HepG2 (cell line): ENCODE data around the gene TOP2A. TPM values are rescaled to one million over a fixed set of nuclear protein-coding genes. Genes with fewer than 3 reads are reported as not detected.

Experiments
- DMAP1 ChIP-seq: IDR thresholded peaks from 2 replicates; pipeline ENCODE4 v1.6.1; 2016
- DNMT3B ChIP-seq: conservative IDR thresholded peaks from 2 replicates; pipeline ENCODE4 v1.6.1; 2016; ENCODE audit warnings: missing biosample characterization, control low read depth
- ELF3 ChIP-seq: IDR thresholded peaks from 2 replicates; pipeline ENCODE4 v1.6.1; 2016; ENCODE audit warnings: missing genetic modification reagents, missing compliant biosample characterization
- GFI1 ChIP-seq: sonication (generic); formaldehyde crosslinking; IDR thresholded peaks from 2 replicates; pipeline ENCODE4 v1.5.0; 2020; ENCODE audit warnings: missing genetic modification reagents, mild to moderate bottlenecking, borderline replicate concordance
- GPBP1L1 ChIP-seq: sonication (generic); formaldehyde crosslinking; IDR thresholded peaks from 2 replicates; pipeline ENCODE4 v1.5.0; 2020; ENCODE audit warnings: mild to moderate bottlenecking, missing genetic modification reagents
- HES4 ChIP-seq: sonication (generic); formaldehyde crosslinking; IDR thresholded peaks from 2 replicates; pipeline ENCODE4 v1.9.0; 2021; ENCODE audit warnings: mild to moderate bottlenecking, missing genetic modification reagents, borderline replicate concordance
- KDM2A ChIP-seq: sonication (generic); formaldehyde crosslinking; IDR thresholded peaks from 2 replicates; pipeline ENCODE4 v1.4.0; 2020; ENCODE audit warnings: low read depth, missing genetic modification reagents, borderline replicate concordance
- LRRFIP1 ChIP-seq: sonication (generic); formaldehyde crosslinking; conservative IDR thresholded peaks from 2 replicates; pipeline ENCODE4 v1.4.0; 2020; ENCODE audit warnings: missing genetic modification reagents
- MEIS1 ChIP-seq: sonication (generic); formaldehyde crosslinking; IDR thresholded peaks from 2 replicates; pipeline ENCODE4 v1.9.0; 2021; ENCODE audit warnings: mild to moderate bottlenecking, missing genetic modification reagents, moderate library complexity, borderline replicate concordance
- MIER2 ChIP-seq: IDR thresholded peaks from 2 replicates; pipeline ENCODE4 v1.6.1; 2016; ENCODE audit warnings: missing biosample characterization, missing genetic modification reagents
- NAIF1 ChIP-seq: sonication (generic); formaldehyde crosslinking; IDR thresholded peaks from 2 replicates; pipeline ENCODE4 v1.5.0; 2020; ENCODE audit warnings: mild to moderate bottlenecking, missing genetic modification reagents, borderline replicate concordance
- RARG ChIP-seq: sonication (generic); formaldehyde crosslinking; IDR thresholded peaks from 2 replicates; pipeline ENCODE4 v1.4.0; 2020; ENCODE audit warnings: low read depth, mild to moderate bottlenecking, missing genetic modification reagents
- ZNF263 ChIP-seq: sonication (generic); formaldehyde crosslinking; IDR thresholded peaks from 2 replicates; pipeline ENCODE4 v1.4.0; 2020; ENCODE audit warnings: missing genetic modification reagents
- ZNF513 ChIP-seq: sonication (generic); formaldehyde crosslinking; conservative IDR thresholded peaks from 2 replicates; pipeline ENCODE4 v1.5.0; 2020; ENCODE audit warnings: missing genetic modification reagents
- ZNF557 ChIP-seq: sonication (generic); formaldehyde crosslinking; IDR thresholded peaks from 2 replicates; pipeline ENCODE4 v1.4.0; 2020; ENCODE audit warnings: missing genetic modification reagents
- ZNF589 ChIP-seq: sonication (generic); formaldehyde crosslinking; conservative IDR thresholded peaks from 2 replicates; pipeline ENCODE4 v1.8.0; 2022; ENCODE audit warnings: mild to moderate bottlenecking, moderate library complexity, missing genetic modification reagents
- ZNF691 ChIP-seq: sonication (generic); formaldehyde crosslinking; IDR thresholded peaks from 2 replicates; pipeline ENCODE4 v1.4.0; 2020; ENCODE audit warnings: missing genetic modification reagents, low read depth, mild to moderate bottlenecking, borderline replicate concordance
- ZNF710 ChIP-seq: sonication (generic); formaldehyde crosslinking; IDR thresholded peaks from 2 replicates; pipeline ENCODE4 v1.5.0; 2020; ENCODE audit warnings: mild to moderate bottlenecking, missing genetic modification reagents, borderline replicate concordance
- ZNF747 ChIP-seq: sonication (generic); formaldehyde crosslinking; IDR thresholded peaks from 2 replicates; pipeline ENCODE4 v1.8.1; 2023; ENCODE audit warnings: missing genetic modification reagents, mild to moderate bottlenecking, borderline replicate concordance
- ZNF788 ChIP-seq: sonication (generic); formaldehyde crosslinking; IDR thresholded peaks from 2 replicates; pipeline ENCODE4 v1.5.0; 2020; ENCODE audit warnings: mild to moderate bottlenecking, missing genetic modification reagents, borderline replicate concordance
- ZNF841 ChIP-seq: sonication (generic); formaldehyde crosslinking; IDR thresholded peaks from 2 replicates; pipeline ENCODE4 v1.8.1; 2023; ENCODE audit warnings: missing genetic modification reagents, borderline replicate concordance
- polyA plus RNA-seq, 8 experiments: library from polyadenylated mRNA; depleted of rRNA in 3 of 8; stranded (reverse) in 7 of 8; unstranded in 1 of 8; fragments of >200 nt; fragmentation: Illumina TruSeq in 4 of 8; extraction: Trizol in 4 of 8; gene quantifications; 2 replicates each; pipeline versions ENCODE4 v1.2.1 to v1.2.3, GENCODE V29; 2011 to 2016; ENCODE audit warnings: low read depth in 4 of 8, missing spikeins in 1 of 8, mixed read lengths in 1 of 8; ENCODE audit not compliant: insufficient read depth in 1 of 8
- total RNA-seq, 5 experiments: library from RNA; depleted of rRNA; stranded (reverse); fragments of >200 nt; fragmentation: Illumina TruSeq; extraction: Trizol; gene quantifications; 2 replicates each; pipeline ENCODE4 v1.2.3, GENCODE V29; 2016; ENCODE audit warnings: low read depth in 1 of 5

The TOP2A gene
- total and polyA plus RNA-seq, 2 of the 13 experiments (the other 11 are each of a cell fraction or from before 2014, with no cell fraction given) = 108 to 327 TPM

GRCh38 chr17:40448639-40449261, 31.1 kb upstream of the TOP2A start (continued):
- peak; percentile 80 for TF ChIP-seq KDM2A
- no peak for TF ChIP-seq LRRFIP1 (CRISPR knock-in tag)
- TF ChIP-seq MEIS1 (CRISPR knock-in tag) = peak; percentile 38; the same call in 1 of the 2 replicates
- peak; percentile 79 for TF ChIP-seq DNMT3B (CRISPR knock-in tag)
- no peak for TF ChIP-seq ZNF589 (CRISPR knock-in tag)
- no peak for TF ChIP-seq GPBP1L1 (CRISPR knock-in tag)
- no peak; the same call in 1 of the 2 replicates for TF ChIP-seq ZNF263 (CRISPR knock-in tag)
- no peak for TF ChIP-seq ZNF513 (CRISPR knock-in tag)
- TF ChIP-seq ZNF841 (CRISPR knock-in tag) = no peak
- peak; percentile 37; the same call in 1 of the 2 replicates for TF ChIP-seq GFI1
- TF ChIP-seq ZNF747 (CRISPR knock-in tag) = peak; percentile 71; the same call in 1 of the 2 replicates
- TF ChIP-seq ZNF788 (CRISPR knock-in tag) = peak; percentile 96; the same call in 1 of the 2 replicates
- TF ChIP-seq HES4 (CRISPR knock-in tag) = no peak; the same call in 1 of the 2 replicates
- no peak for TF ChIP-seq RARG (CRISPR knock-in tag)
- TF ChIP-seq NAIF1 (CRISPR knock-in tag) = no peak; the same call in 1 of the 2 replicates
- peak; percentile 75; the same call in 1 of the 2 replicates for TF ChIP-seq ELF3
- TF ChIP-seq ZNF557 (CRISPR knock-in tag) = no peak
- TF ChIP-seq DMAP1 (CRISPR knock-in tag) = peak; percentile 74; the same call in 1 of the 2 replicates
- no peak; the same call in 1 of the 2 replicates for TF ChIP-seq ZNF710 (CRISPR knock-in tag)
- peak; percentile 87; the same call in 1 of the 2 replicates for TF ChIP-seq ZNF691 (CRISPR knock-in tag)
- peak; percentile 77; the same call in 1 of the 2 replicates for TF ChIP-seq MIER2
